HG02970 (cell line): ENCODE results near the gene CELF2.

Experiments used
- ATAC-seq: cut with Tn5 transposase; IDR thresholded peaks from one replicate; pipeline ENCODE4 v1.9.1; 2021; ENCODE audit warnings: mild to moderate bottlenecking, moderate library complexity, moderate number of reproducible peaks; ENCODE audit not compliant: unreplicated experiment, low FRiP score

The CELF2 gene

DNA sequence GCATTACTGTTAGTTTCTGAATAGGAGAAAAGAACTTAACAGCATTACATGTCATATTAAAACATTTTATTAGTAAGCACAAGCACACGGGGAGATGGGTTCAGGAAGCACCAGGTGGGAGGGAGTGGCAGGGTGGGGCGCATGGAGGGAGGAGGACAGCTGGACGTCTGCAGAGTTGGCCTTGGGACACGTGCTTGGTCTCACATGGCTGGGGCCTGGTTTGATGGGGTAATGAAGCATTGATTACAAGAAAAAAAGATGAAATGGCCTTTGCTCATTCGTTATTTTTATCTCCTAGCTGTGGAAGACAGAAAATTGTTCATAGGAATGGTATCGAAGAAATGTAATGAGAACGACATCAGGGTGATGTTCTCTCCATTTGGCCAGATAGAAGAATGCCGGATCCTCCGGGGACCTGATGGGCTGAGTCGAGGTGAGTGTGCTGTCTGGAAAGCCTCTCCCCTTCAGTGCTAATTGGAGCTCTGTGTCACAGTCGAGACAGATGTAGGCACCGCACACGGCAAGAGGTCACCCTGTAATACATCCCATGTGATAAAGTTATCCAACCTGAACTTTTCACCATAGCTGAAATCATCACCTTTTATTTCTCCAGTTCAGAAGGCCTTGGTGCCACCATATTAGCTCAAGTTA is 239.9 kb downstream of the CELF2 start:
- no peak for ATAC-seq

DNA sequence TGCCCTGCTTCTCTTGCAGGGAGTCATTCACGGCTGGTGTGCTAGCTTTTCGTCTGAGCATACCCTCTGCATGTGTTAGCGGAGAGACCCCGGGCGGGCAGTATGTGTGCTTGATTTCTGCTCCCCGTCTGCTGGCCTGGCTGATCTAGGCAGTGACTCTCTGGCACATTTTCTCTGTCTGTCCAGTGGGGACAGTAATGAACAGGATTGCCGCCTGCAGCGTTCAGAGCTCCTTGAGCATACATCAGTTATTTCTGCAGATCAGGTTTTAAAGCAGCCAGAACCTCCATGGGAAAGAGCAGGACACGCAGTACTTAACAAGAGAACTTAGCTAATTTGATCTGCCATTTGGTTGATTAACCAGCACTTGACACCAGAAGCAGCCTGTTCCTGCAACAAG is 242.5 kb downstream of the CELF2 start:
- ATAC-seq: no peak

DNA sequence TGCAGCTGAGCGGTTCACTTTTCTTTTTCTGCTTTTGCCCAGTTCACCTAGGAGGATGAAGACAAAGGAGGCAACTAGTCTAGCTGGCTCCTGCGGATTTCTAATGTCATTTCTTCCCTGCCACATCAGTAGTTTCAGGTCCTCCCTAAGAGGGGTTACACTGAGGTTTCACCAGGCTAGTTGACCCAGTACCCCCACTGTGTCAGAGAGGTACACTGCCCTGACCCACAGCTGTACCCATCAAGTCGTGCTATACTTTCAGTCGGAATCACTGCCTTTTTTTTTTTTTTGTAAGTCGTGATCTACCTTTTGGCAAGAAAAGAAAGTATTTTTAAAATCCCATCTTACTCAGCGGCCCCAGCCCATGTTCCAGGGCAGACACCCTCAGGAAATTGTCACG is 243.5 kb downstream of the CELF2 start:
- ATAC-seq: no peak

DNA sequence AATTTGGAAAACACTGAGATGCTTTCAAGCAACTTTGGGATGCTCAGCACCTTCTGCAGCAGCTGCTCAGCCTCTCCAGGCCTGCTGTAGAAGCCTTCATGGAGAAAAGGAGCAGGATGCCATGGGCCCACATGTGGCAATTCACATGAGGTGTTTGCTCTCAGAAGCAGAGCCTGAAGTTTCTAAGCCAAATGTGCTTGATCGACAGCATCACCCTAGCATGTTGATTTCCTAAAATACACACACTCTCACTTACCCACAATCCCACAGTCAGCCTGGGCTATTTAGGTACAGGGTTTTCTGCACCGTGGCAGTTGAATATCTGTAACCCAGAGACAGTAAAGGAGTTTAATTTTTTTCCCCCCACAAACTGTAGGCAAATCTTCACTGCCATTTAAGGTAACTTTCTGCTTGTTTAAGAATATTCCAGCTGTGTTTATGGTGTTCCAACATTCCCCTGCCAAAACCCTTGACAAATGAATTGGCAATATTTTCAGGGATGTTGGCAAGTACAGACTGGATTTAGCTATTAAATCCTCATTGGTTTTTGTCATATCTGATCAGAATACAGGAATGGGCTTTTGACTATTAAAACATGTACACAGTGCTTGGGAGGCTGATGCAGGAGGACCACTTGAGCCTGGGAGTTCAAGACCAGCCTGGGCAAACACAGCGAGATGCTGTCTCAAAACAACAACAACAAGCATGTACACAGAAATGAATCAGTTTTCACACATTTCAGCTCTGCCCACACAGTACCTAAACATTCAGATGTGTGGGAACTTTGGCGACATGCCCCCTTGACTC is 244.2 kb downstream of the CELF2 start:
- ATAC-seq: no peak

DNA sequence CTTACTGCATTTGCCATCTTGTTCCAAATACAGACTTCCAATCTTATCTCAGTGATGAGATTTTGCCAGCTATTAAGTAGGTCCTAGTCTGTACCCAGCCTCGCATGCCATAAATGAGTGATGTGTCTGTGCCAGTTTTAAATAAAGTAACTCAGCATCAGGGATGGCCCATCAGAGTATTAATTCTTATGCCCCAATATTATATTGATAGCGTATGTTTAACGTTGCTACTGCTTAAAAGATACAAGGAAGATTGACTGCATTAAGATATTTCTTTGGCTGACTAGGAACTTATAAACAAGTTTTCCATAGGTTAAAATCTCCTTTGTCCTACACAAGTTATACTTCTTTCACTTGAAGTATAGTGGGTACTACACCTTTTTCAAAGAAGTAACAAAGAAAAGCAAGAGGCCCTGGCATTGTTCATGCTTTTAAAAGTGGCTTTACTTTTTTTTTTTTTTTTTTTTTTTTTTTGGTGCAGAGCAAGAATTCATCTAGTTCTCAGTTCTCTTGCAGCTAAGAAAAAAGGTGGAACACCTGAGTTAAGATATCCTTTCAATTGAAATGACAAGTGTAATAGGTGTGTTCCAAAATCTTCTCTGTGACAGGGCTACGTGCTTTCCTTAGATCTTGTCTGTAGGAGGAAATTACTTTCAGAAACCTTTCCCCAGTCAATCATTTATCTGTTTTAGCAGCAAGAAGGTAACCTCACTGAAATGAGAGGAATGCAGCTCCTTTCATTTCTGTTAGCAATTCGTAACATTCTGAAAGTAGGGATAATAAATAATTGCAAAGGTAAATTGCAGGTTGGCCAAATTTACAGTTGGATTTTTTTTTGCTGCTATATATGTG is 245.0 kb downstream of the CELF2 start:
- no peak for ATAC-seq

DNA sequence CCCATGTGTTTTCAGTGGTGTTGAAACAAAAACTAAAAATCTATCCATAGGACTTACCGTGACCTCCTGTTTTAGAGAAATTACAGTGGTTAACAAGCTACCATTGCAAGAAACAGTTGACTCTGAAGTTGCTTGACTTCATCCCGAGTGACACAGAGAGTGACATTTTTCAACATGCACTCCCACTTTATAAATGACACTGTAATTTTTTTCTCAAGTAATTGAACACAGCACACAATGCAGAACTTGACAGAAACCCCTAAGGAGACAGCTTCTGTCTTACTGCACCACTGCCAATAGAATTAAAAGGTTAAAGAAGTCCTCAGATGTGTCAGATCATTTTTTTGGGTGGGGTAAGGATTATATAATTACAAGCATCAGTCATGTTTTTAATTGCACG is 246.1 kb downstream of the CELF2 start:
- no peak for ATAC-seq

DNA sequence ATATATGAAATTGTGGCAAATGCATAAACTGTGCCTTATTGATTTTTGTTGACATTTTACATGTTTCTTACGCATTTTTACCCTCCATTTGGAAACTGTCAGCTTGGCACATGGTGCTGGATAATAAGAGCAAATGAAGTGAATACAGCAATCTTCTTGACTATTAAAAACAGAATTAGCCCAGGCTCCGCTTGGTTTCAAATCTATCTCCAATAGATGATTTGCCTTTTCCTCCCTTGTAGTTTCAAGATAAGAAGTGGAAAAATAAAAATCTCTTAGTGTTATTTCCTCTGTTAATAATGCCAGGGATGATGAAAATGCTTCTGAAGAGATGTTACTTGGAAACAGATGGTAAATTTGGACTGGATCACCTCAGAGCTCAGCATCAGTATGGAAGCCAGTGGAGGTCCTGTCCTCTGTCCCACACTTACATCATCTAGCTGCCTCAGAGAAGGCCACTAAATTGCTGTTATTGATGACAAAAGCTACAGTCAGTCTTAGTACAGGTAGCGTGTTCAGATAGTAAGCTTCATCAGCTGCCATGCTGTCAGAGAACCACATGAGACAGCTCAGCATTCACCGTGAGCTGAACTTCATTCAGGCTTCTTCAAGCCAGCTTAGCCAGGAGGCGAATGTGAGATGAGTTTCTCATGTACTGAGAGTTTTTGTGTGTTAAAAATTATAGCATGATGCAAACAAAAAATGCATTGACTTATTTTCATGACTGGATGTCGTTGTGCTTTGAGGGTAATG is 246.8 kb downstream of the CELF2 start:
- no peak for ATAC-seq

DNA sequence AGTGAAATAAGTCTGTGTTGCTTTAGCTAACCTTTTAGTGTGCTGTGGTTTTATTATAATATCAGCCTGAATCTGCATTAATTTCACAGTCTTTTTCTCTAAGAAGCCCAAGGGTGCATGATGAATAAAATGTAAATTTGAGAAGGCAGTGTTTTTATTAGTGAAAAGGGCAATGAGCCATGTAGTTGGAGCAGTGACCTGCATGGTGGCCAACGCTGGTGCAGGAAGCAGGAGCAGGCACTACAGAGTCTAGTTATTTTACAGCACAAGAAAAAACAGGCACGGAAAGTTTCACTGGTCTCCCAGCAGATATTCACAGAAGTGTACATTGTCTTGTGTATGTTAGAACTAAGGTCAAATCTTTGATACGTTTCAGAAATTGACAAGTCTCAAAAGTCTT is 247.8 kb downstream of the CELF2 start:
- ATAC-seq: no peak

DNA sequence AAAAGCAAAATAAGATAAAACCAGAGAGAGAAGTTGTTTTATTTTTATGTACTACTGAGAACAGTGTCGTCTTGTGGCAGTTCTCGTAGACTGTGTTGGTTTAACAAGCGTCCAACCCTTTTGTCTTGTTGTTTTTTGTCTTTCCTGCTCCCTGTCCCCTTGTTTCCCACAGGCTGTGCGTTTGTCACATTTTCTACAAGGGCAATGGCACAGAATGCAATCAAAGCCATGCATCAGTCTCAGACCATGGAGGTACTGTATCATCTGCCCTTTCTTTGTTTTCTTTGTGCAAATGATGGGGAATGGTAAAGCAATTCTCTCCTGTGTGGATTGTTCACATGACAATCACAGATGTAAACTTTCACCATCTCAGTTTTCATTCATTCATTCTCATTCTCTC is 248.8 kb downstream of the CELF2 start:
- ATAC-seq: no peak

DNA sequence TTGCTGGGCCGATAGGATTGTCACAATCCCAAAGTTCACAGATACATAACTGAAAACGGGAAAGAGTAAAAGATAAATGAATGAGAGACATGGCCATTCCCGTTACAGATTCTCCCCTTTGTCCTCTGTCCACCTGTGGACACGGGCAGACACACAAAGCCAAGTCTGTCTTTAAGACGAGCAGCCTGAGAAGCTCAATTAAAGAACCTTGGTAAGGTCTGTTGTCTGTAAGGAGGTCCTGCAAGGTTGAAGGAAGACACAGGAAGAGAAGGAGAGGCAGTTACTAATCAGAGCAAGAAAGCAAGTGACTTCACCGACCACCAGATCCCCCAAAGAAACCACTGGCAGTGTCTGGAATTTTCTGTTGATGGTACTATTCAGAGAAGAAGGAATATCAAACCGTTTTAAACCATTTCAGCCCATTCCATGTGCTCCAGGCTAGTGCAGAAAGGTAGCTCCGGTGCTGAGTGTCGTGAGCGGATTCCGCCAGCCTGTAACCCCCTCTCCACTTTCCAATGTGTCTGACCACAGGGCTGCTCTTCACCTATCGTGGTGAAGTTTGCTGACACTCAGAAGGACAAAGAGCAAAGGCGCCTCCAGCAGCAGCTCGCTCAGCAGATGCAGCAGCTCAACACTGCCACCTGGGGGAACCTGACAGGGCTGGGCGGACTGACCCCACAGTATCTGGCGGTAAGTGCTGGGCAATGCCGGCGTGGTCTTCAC is 252.6 kb downstream of the CELF2 start:
- ATAC-seq: peak; percentile 81

DNA sequence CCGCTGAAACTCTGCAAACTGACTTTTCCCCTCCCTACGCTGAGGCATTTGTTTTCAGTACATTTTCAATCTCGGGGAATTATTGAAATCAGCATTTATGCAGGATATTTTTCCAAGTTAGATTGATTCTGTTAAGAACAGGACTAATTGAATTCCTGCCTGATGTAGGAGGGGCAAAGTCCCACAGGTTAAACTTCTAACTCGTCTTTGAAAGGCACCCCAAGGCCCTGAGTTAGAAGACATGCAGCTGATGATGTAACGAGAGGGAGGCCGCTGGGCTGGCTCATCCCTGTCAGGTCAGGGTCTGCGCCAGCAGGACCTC is 253.1 kb downstream of the CELF2 start:
- ATAC-seq: no peak

DNA sequence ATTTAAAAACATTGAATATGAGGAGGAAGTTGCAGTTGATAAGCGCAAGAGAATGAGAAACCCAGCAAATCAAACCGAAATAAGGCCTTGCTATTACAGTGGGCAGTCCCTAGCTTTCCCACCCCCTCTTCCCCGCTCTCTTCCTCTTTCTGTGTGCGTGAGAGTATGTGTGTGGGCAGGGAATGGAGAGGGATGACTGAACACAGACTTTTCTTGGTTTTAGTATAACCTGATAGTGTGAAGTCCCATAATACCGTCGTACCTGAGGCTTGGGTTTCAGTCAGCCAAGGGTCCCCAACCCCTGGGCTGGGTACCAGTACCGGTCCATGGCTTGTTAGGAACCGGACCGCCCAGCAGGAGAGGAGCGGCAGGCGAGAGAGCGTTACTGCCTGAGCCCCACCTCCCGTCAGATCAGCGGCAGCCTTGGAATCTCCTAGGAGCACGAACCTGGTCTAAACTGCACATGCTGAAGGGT is 255.3 kb downstream of the CELF2 start:
- no peak for ATAC-seq

DNA sequence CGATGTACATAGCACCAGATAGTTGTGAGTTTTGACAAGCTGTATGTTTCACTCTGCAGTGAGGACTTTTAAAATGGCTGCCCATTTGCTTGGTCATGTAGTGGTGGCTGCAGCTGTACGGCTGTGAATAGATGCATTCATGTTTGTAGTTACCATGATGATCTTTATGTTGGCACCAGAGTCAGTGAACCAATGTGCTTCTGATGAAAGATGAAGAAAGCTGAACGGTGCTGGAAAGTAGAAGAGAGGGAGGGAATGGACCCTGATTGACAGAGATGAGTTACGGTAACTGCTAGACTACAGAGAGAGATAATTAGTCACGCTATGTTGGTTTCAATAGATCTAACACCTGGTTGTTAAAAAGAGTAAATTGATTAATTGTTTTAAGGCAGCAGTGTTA is 256.8 kb downstream of the CELF2 start:
- ATAC-seq: no peak

DNA sequence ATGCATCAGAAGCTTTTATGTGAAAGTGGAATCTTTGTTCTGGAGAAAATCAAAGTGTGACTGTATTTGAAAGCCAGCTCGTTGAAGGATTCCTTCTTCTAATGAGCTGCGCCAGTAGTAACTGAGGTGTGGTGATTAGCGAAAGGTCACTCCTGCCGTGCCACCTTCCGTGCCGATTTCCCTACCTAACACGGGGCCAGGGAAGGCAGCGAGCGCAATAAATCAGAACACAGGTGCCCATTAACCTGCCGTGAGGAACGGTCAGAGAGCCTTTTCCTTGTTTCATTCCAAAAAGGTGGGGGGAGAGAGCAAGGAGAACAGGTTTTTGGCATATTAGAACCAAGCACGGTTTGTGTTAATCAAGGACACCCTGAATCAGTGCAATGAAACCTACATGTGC is 258.0 kb downstream of the CELF2 start:
- no peak for ATAC-seq

DNA sequence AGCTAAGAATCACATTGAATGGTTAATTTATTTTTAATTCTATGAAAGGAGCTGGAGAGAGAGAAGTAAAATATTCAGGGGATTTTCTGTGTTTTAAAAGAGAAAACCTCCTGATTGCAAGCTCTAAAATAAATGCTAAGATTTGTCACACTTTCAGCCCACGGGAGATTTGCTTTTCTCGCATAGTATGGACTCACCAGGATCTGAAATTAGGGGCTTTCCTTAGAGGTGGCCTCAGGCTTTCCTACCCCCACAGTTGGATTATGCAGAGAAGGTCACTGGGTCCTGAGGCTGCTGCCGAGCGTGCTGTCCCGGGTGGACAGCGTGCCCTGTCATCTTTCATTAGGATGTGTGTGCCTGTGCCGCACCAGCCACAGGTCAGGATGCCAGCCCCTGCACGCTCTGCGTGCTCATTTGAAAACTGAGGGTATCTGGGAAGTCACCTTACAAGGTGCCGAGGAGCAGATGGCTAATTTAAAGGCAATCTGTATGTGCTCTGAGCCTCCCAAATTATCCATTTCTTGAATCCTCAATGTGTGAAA is 258.8 kb downstream of the CELF2 start:
- no peak for ATAC-seq

DNA sequence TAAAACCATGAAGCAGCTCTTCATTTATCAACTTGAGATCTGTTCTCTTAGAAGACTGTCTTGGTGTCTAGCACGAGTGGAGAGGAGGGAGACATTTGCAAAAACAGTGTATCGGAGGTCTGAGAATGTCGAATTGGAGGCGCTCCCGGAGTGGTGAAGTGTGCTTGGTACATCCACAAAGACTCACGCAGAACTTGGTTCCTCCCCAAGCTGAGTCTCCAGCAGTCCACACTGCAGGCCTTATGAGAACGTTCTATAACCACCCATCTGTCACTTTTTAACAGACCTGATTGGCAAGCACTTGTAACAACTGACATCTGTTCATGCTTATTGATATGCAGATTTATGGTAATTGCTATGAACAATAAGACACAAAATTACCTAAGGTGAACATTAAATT is 261.6 kb downstream of the CELF2 start:
- ATAC-seq: no peak

DNA sequence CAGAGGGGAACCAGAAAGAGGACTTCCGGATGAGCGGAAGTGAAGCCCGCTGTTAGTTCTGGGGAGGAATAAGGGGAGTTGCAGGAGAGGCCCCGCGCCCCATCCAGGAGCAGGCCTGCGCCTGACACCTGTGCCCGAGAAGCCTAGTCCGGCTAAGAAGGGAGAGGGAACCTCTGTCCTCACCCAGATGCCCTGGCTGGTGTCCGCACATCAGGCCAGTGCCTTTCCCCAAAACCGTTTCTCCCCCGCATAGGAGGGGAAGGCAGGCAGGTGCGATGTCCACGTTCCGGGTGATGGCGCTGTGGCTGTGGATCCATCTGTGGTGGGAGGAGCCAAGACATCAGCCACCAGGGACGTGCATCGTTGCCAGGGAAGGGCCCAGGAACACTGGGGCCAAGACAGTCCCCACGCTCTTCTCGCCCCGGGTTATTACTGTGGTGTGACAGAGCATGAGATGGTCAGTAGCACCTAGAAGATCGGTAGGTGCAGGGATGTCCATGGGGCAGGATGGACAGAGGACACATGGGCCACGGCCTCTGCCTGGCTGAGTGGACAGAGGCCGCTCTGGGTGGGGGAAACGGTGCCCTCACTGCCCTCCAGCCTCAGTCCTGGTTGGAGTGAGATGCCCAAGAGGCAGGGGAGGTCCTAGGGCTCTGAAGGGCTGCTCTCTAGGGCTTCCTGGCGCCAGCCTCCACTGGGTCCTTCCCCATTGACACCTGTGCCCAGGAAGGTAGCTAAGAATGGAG is 262.7 kb downstream of the CELF2 start:
- ATAC-seq: no peak

DNA sequence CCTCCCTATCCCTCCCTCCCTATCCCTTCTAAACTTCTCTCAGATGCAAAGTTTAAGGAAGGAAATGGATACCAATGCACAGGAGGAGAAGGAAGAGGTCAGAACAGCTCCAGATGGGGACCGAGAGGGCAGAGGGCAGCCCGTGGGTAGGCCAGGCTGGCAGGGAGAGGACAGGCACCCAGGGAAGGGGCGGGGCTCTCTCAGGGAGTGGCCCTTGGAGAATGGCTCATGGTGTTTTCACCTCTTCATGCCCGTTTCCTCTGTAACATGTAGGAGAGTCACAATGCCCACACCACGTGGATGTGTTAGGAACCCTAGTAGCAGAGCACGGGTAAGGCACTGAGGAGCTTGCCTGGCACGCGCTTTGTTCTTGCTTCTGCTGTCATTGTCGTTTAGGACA is 264.5 kb downstream of the CELF2 start:
- ATAC-seq: no peak

DNA sequence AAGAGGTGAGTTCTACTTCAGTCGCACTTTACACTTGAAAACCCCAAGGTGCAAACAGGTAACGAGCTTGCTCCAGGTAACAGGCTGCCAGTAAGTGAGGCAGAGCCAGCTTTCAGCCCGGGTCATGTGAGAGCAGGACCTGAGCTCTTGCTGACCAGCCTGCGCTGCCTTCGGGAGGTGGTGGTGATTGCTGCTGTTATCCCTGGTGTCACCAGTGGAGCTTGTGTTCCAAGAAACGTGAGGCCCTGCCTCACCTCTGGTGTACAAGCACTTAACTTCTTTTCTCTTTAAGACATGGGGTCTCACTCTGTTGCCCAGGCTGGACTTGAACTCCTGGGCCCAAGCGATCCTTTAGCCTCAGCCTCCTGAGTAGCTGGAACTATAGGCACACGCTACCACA is 265.0 kb downstream of the CELF2 start:
- no peak for ATAC-seq
